ENCODE data around the gene UBE3B. TPM values are rescaled to one million over a fixed set of nuclear protein-coding genes. Genes with fewer than 3 reads are reported as not detected.
"Not testable (repeated sequence)": the region's sequence is repeated elsewhere in the genome, so short reads cannot be mapped to it uniquely, and the experiment has no call there.

UBE3B gene
- total RNA-seq, 1 donor from 2014 or later, result 23.0 TPM

- DNase-seq (ENCODE audit: low read depth in 2 of 2), result not testable (repeated sequence)
Observed at GRCh38 chr12:109473526-109474270, 3.7 kb upstream of the UBE3B start.

- DNase-seq (ENCODE audit: low read depth in 2 of 2), result no peak
Observed at GRCh38 chr12:109475121-109475520, 2.3 kb upstream of the UBE3B start.

GRCh38 chr12:109475993-109476806 is 1.2 kb upstream of the UBE3B start:
- no peak for DNase-seq (ENCODE audit: low read depth in 2 of 2)

- DNase-seq (ENCODE audit: low read depth in 2 of 2), result no peak
Observed at GRCh38 chr12:109476807-109477184, 638 bp upstream of the UBE3B start.

GRCh38 chr12:109477963-109478315 is 505 bp downstream of the UBE3B start:
- no peak for DNase-seq (ENCODE audit: low read depth in 2 of 2)

- no peak for DNase-seq (ENCODE audit: low read depth in 2 of 2)
Observed at GRCh38 chr12:109479761-109480160, 2.3 kb downstream of the UBE3B start.

- no peak for DNase-seq (ENCODE audit: low read depth in 2 of 2)
Observed at GRCh38 chr12:109480356-109480755, 2.9 kb downstream of the UBE3B start.

- no peak for DNase-seq (ENCODE audit: low read depth in 2 of 2)
Observed at GRCh38 chr12:109481863-109482262, 4.4 kb downstream of the UBE3B start.

GRCh38 chr12:109482491-109482890 is 5.1 kb downstream of the UBE3B start:
- no peak for DNase-seq (ENCODE audit: low read depth in 2 of 2)

- no peak for DNase-seq (ENCODE audit: low read depth in 2 of 2)
Observed at GRCh38 chr12:109482894-109483293, 5.5 kb downstream of the UBE3B start.

GRCh38 chr12:109483346-109483745 is 5.9 kb downstream of the UBE3B start:
- no peak for DNase-seq (ENCODE audit: low read depth in 2 of 2)

GRCh38 chr12:109485201-109485600 is 7.8 kb downstream of the UBE3B start:
- DNase-seq (ENCODE audit: low read depth in 2 of 2), result no peak

GRCh38 chr12:109487181-109488050 is 10.0 kb downstream of the UBE3B start:
- DNase-seq (ENCODE audit: low read depth in 2 of 2), result no peak

- no peak for DNase-seq (ENCODE audit: low read depth in 2 of 2)
Observed at GRCh38 chr12:109488051-109488665, 10.7 kb downstream of the UBE3B start.

- DNase-seq (ENCODE audit: low read depth in 2 of 2), result no peak
Observed at GRCh38 chr12:109489016-109489954, 11.9 kb downstream of the UBE3B start.

GRCh38 chr12:109489955-109490565 is 12.6 kb downstream of the UBE3B start:
- DNase-seq (ENCODE audit: low read depth in 2 of 2), result no peak

- no peak for DNase-seq (ENCODE audit: low read depth in 2 of 2)
Observed at GRCh38 chr12:109491671-109492070, 14.2 kb downstream of the UBE3B start.

- no peak for DNase-seq (ENCODE audit: low read depth in 2 of 2)
Observed at GRCh38 chr12:109492371-109492770, 14.9 kb downstream of the UBE3B start.

- DNase-seq (ENCODE audit: low read depth in 2 of 2), result no peak
Observed at GRCh38 chr12:109493090-109493489, 15.7 kb downstream of the UBE3B start.

GRCh38 chr12:109493938-109494337 is 16.5 kb downstream of the UBE3B start:
- DNase-seq (ENCODE audit: low read depth in 2 of 2), result no peak
